ENCODE results near the gene ACTN1. TPM values are rescaled to one million over a fixed set of nuclear protein-coding genes. Genes with fewer than 3 reads are reported as not detected.

The ACTN1 gene
- total RNA-seq, 4 donors from 2014 or later = 48.1 to 90.4 (median 64.8) TPM

GRCh38 chr14:68987653-68988036 is 8.5 kb upstream of the ACTN1 start:
- Histone ChIP-seq H3K4me1 (no peaks in the 10 kb centered on the region), H3K9me3 (no peaks in the 10 kb centered on the region), H3K27me3 (no peaks in the 10 kb centered on the region), H3K27ac (no peak overlapping the region), H3K36me3 (no peaks in the 10 kb centered on the region), H3K4me3 (replicated peaks in 1 of 3) (no peak overlapping the region)
- WGBS, 2 donors = 53 to 69% methylated on average over 1 of the region's 1 CpG
- intact Hi-C loops (cut with DNase I) = loop anchor here (10.0 kb wide), 1 partner anchor 117 kb away; no protein-coding TSS in a partner anchor
- TF ChIP-seq POLR2A (IDR thresholded peaks at IDR 0.05) = no peak
- TF ChIP-seq CTCF (IDR thresholded peaks at IDR 0.05) = no peak
- DNase-seq = no peak

- TF ChIP-seq CTCF (IDR thresholded peaks at IDR 0.05) = no peak
- TF ChIP-seq POLR2A (IDR thresholded peaks at IDR 0.05) = no peak
- no peaks in the 10 kb centered on the region for H3K4me1 ChIP-seq
- no peak overlapping the region for H3K4me3 ChIP-seq (replicated peaks in 1 of 3)
- intact Hi-C loops (cut with DNase I) = loop anchor here (10.0 kb wide), 1 partner anchor 118 kb away; no protein-coding TSS in a partner anchor
- DNase-seq = no peak
- H3K27me3 ChIP-seq = no peaks in the 10 kb centered on the region
- H3K27ac ChIP-seq = no peak overlapping the region
- no peaks in the 10 kb centered on the region for H3K9me3 ChIP-seq
- no peaks in the 10 kb centered on the region for H3K36me3 ChIP-seq
- 81% methylated on average over 2 of the region's 2 CpGs for WGBS, 2 donors
These were observed 8.0 kb upstream of the ACTN1 start for GRCh38 chr14:68986926-68987652.

GRCh38 chr14:68986225-68986624 is 7.1 kb upstream of the ACTN1 start:
- Histone ChIP-seq H3K27ac (no peak overlapping the region), H3K4me3 (replicated peaks in 1 of 3) (no peak overlapping the region), H3K27me3 (no peaks in the 10 kb centered on the region), H3K4me1 (no peaks in the 10 kb centered on the region), H3K9me3 (no peaks in the 10 kb centered on the region), H3K36me3 (no peaks in the 10 kb centered on the region)
- TF ChIP-seq POLR2A (IDR thresholded peaks at IDR 0.05) = no peak
- WGBS, 2 donors = 90 to 97% methylated on average over 2 of the region's 2 CpGs
- intact Hi-C loops (cut with DNase I) = loop anchor here (10.0 kb wide), 1 partner anchor 119 kb away; no protein-coding TSS in a partner anchor
- no peak for DNase-seq

GRCh38 chr14:68984686-68985085 is 5.6 kb upstream of the ACTN1 start:
- WGBS, 2 donors = 75 to 88% methylated on average over 1 of the region's 1 CpG
- H3K4me3 ChIP-seq (replicated peaks in 1 of 3) = no peak overlapping the region
- intact Hi-C loops (cut with DNase I) = loop anchor here (10.0 kb wide), 1 partner anchor 120 kb away; no protein-coding TSS in a partner anchor
- H3K27me3 ChIP-seq = no peaks in the 10 kb centered on the region
- no peak overlapping the region for H3K27ac ChIP-seq
- TF ChIP-seq POLR2A (IDR thresholded peaks at IDR 0.05) (no peak), CTCF (IDR thresholded peaks at IDR 0.05) (no peak)
- no peaks in the 10 kb centered on the region for H3K36me3 ChIP-seq
- H3K4me1 ChIP-seq = no peaks in the 10 kb centered on the region
- no peaks in the 10 kb centered on the region for H3K9me3 ChIP-seq
- DNase-seq = no peak

GRCh38 chr14:68983191-68983590 is 4.1 kb upstream of the ACTN1 start:
- Histone ChIP-seq H3K9me3 (no peaks in the 10 kb centered on the region), H3K27me3 (no peaks in the 10 kb centered on the region), H3K4me1 (no peaks in the 10 kb centered on the region), H3K36me3 (no peaks in the 10 kb centered on the region), H3K27ac (no peak overlapping the region), H3K4me3 (replicated peaks in 1 of 3) (no peak overlapping the region)
- WGBS, 2 donors = 90 to 96% methylated on average over 3 of the region's 3 CpGs
- intact Hi-C loops (cut with DNase I) = loop anchor here (10.0 kb wide), 1 partner anchor 122 kb away; no protein-coding TSS in a partner anchor
- TF ChIP-seq POLR2A (IDR thresholded peaks at IDR 0.05) = no peak
- TF ChIP-seq CTCF (IDR thresholded peaks at IDR 0.05) = no peak
- DNase-seq = no peak
